Measurements from ENCODE around the gene RASA3.
"Not testable (repeated sequence)": the region's sequence is repeated elsewhere in the genome, so short reads cannot be mapped to it uniquely, and the experiment has no call there.

The RASA3 gene

DNA sequence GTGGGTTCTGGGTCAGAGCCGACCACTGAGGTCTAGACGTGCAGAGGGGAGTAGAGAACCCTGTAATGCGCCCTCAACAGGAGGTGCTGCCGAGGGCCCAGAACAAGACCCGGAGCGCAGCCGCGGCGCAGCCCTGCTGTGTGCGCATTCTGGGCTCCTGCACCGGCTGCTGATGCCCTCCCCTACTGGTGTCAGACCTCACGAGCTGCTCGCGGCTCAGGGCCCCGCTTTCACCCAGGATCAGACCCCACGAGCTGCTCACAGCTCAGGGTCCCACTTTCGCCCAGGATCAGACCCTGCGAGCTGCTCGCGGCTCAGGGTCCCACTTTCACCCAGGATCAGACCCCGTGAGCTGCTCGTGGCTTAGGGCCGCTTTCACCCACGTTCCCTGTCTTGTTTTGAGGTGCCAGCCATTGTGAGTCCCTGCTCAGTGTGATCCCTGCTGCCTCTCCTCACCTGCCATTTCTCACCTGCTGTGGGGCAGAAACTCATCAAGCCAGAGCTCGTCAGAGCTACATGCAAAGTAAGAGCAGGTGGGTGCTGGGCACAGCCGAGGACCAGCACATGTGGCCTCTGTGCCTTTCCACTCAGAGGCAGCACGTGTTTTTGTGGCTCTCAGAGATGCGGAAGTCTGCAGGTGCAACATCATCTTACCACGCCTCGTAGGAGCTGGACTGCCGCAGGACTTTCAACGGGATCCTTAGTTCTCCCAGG lies 111.5 kb downstream of the RASA3 start:
- DNase-seq (ENCODE audit: low read depth), result no peak

DNA sequence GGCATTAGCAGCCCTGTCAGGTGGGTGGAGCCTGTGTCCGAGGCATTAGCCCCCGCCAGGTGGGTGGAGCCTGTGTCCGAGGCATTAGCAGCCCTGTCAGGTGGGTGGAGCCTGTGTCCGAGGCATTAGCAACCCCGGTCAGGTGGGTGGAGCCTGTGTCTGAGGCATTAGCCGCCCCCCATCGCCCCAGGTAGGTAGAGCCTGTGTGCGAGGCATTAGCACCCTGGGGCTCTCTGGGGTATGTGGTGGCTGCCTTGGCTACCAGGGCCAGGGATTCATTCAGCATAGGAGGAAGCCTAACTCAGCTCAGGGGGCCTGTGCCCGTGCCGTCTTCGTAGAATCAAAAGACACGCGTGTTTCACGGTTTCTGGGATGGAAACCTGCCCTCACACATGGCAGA lies 112.3 kb downstream of the RASA3 start:
- DNase-seq (ENCODE audit: low read depth), result not testable (repeated sequence)

- no peak for DNase-seq (ENCODE audit: low read depth)
These were observed 113.1 kb downstream of the RASA3 start for GRCh38 chr13:114019367-114019766.

DNA sequence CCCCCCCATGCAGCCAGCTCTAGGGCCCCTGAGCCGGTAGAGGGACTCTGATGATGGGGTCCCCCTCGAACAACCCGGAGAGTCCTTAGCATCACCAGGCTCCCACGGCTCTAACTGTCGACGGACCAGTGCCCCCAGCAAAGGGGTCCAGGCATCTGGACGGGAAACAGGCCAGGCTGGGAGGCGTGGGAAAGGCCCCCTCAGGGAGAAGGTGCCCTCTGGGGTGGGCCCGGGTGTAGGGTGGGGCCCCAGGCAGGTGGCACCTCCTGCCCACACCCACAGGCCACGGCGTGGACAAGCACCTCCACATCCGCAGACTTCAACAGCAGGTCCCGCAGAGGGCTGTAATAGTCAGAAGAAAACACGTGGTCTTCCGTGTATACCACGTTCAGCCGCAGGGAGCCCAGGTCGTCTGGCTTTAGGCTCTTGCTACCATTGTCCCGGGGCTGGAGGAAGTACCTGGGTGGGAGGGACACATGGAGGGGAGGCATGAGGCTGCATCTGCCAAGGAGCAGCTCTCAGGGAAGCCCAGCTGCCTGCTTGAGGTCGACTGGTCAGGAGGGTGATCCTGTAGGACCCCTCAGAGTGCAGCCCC lies 113.9 kb downstream of the RASA3 start:
- DNase-seq (ENCODE audit: low read depth), result no peak

DNA sequence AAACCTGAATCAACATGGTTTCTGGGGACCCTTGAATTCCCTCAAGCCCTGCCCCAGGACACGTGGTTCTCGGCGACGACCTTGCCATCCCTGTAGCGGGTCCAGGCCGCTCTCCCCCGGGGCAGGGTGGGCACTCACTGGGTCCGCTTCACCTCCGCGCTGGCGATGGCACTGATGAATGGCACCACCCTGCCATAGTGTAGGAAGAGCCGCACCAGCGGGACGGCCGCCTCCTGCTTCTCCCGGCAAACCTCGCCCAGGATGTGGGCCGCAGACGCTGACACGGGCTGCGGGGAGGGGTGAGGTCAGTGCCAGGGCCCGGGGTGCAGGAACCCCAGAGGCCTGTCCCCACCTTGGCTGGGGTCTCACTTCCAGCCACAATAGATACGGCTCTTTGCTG lies 114.5 kb downstream of the RASA3 start:
- DNase-seq (ENCODE audit: low read depth), result no peak

DNA sequence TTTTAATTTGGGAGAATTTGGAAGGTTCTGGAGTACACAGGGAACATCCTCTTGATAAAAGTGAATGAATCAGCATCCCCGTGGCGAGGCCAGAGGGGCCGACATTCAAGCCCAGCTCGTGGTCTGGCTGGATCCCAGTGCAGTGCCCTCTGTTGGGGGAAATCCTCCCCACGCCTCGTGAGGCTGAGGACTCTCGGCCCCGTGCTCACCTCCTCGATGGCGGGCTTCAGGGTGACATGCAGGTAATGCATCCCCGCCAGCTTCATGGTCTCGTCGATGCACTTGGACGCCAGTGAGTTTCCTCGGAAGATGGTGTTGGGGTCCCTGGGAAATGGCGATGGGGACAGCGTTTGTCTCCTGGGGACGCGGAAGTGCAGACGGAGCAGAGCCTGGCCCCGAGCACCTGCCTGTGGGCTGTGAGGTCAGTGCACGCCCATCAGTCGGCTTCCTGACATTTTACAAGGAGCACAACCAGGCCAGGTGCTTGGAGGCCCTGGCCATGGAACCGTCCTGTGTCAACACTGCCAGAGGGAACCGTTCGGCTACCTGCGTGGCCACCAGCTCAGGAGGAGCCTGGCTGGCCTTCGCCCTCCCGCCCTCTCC lies 115.3 kb downstream of the RASA3 start:
- DNase-seq (ENCODE audit: low read depth), result no peak

DNA sequence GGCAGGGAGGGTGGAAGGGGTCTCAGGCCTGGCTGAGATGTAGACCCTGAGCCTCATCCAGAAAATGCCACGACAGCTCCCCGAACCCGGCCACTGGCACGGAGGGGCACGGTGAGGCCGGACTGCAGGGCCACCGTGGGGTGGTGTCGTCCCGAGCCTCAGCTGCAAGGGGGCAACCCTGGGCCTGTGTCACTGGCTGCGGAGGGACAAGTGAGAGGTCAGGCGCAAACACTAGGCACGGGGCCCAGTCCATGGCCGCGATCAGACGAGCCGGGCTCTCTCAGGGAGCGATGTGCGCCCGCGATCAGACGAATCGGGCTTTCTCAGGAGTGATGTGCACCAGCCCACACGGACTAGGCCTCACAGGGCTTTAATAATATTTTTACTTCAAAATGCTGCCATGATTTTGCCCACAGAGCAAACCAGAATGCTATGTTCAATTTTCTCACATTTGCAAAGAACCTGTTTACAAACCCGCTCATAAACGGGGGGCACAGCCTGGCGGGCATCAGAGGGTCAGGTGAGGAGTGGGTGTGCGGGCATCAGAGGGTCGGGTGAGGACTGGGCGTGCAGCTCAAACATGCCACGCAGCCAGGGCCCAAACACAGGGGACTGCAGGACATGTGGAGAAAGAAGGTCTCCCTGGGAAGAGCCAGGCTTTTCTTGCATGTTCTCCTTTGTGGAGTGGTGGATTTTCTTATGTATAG lies 115.9 kb downstream of the RASA3 start:
- no peak for DNase-seq (ENCODE audit: low read depth)

- DNase-seq (ENCODE audit: low read depth), result no peak
These were observed 116.5 kb downstream of the RASA3 start for GRCh38 chr13:114015969-114016295.

DNA sequence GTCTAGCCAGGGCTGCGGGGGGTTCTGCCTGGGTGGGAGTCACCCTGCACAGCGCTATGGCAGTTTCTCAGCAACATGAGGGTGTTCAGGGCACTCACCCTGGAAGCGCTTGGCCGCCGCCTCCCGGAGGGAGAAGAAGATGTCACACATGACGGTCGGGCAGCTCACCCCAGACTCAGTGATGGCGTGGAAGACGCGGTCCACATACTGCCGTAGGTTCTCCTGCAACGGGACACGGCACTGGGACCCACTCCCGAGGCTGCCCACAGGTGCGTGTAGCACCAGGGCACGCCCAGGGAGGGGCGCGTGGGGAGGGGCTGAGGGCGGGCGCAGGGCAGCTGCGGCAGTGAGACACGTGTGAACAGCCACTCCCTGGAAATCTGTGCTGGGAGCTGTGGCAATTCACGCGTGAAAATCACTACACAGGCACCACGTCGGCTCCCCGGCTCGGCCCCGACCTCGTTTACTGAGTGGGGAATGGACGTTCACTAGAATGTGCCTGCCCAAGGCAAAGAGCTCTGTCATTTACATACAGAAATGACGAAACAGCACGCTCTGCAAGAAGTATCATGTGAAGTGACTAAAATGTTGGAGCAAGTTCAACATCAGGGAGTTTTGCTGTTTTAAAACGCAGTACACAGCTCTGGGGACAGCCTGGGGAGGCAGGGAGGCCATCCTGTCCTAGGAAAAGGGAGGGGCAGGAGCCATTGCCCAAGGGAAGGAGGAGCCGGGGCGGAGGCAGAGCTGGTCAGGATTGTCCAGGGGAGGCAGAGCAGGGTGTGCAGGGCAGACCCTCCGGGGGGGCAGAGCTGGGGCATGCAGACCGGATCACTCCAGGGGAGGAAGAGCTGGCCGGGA lies 117.1 kb downstream of the RASA3 start:
- no peak for DNase-seq (ENCODE audit: low read depth)

GRCh38 chr13:114013952-114014629 lies 118.3 kb downstream of the RASA3 start:
- no peak for DNase-seq (ENCODE audit: low read depth)

DNA sequence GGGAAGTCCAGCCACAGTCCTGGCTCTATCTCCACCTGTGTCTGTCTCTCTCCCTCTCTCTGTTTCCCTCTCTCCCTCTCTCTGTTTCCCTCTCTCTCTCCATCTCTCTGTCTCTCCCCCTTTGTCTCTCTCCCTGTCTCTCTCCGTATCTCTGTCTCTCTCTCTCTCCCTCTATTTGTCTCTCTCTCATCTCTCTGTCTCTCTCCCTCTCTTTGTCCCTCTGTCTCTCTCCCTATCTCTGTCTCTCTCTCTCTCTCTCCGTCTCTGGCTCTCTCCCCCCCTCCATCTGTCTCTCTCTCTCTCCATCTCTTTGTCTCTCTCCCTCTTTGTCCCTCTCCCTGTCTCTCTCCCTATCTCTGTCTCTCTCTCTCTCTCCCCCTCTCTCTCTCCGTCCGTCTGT lies 119.1 kb downstream of the RASA3 start:
- no peak for DNase-seq (ENCODE audit: low read depth)

DNA sequence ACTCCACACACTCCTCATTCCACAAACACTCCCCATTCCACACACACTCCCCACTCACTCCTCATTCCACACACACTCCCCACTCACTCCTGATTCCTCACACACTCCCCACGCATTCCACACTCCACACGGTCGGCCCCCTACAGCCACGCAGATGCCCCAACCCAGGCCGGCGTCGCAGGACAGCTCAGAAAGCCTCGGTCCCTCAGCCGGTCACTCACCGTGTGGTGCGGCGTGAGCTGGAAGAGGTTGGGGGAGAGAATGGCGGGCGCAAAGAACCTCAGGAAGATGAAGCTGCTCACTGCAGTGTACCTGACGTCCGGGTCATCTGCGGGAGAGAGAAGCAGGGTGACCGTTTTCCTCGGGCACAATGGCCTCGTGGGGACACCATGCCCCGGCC lies 119.5 kb downstream of the RASA3 start:
- no peak for DNase-seq (ENCODE audit: low read depth)

GRCh38 chr13:114012141-114012540 lies 120.3 kb downstream of the RASA3 start:
- DNase-seq (ENCODE audit: low read depth), result no peak

GRCh38 chr13:114011226-114011625 lies 121.2 kb downstream of the RASA3 start:
- DNase-seq (ENCODE audit: low read depth), result no peak

GRCh38 chr13:114010401-114011101 lies 121.9 kb downstream of the RASA3 start:
- no peak for DNase-seq (ENCODE audit: low read depth)

DNA sequence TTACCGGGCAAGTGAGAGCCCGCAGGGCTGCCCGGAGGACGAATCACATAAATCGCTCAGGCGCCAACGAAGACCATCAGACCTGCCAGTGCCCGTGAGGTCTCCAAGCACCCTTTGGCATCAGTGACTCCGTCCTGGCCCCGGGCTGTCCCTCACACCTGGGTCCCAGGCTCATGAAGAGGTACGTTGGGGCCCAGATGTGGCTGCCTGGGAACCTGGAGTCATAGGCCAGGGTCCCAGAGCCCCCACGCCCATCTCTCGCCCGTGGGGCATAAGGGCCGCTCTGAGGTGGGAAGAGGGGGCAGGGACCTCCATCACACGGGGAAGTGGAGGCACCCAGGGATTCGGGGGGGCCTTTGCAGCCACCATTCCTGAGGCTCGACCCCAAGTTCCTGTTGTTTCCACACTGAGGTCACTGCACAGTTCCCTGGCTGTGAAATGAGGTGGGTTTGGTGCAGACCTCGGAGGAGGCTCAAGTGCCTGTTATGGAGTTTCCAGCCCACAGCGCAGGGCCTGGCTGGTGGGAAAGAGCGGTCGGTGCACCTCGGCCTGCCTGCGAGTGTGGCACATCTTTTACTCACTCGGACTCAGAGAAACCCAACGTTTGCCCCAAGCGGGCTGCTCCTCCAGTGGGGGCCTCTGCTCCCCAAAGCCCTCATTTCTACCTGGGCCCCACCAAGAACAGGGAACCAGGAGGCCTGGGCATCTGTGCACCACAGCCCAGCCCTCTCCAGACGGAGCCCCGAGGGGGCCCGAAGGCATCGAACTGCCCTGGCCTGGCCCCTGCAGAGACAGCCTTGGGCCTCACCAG lies 122.6 kb downstream of the RASA3 start:
- no peak for DNase-seq (ENCODE audit: low read depth)

DNA sequence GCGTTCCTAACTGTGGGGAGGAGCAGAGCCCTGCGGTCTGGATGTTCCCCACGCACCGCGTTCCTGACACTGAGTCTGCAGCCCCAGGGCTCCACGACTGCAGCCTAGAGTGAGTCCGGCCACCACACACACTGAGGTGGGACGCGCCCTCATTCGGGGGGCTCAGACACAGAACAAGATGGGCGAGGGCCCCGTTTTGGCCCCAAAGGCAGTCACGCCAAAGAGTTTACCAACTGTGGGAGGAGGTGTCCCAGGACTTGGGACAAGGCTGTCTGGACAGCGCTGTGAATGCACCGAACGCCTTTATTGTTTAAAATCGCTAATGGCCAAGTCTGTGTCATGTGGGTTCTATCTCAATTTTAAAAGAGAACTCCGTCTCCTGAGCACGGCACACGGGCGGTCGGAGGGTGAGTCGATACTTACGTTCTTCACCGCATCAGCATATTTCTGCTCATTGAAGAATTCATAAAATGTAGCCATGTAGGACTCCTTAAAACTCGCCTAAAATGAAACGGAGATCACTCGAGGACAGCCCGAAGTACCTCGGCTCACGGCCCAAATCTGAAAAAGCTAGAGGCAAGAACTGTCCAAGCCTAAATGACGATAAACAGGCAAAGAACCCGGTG lies 123.3 kb downstream of the RASA3 start:
- no peak for DNase-seq (ENCODE audit: low read depth)

DNA sequence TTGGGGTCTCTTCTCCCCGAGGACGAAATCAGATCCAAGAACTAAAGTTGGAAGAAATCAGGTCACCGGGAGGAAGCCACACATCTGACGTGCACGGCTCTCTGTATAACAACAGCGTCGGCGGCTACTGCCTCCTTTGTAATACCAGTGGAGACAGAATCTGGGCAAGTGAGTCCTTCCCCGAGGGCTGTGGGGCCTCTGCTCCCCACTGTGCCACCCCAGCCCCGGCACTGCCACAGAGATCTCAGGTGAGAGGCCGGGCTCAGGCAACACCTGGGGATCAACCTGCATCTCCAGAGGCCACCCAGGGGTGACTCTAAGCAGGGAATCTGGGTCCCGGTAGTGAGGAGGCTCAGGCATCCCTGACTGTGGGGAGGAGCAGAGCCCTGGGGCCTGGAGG lies 124.9 kb downstream of the RASA3 start:
- DNase-seq (ENCODE audit: low read depth), result no peak

DNA sequence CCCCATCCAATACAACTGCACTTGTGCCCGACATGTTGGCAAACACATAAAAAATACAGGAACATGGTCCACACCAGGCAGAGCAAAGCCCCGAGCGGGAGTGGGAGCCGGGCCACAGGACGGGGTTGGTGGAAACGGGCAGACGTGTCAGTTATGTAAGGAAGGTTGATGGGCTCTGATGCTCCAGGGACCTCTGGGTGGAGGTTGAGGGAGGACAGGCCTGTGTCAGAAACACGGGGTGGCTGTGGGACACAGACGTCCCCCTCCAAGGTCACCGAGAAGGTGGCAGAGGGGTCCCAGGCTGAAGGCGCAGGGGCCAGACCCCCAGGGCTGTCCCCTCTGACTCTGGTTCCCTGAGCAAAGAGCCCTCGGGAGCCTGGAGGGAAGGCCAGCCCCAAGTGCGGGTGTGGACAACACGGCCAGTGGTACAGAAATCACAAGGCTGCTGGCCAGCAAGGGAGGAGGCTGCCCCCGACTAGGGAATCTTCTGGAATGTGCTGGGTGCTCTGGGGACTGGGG lies 127.2 kb downstream of the RASA3 start:
- DNase-seq (ENCODE audit: low read depth), result no peak

All from HS-27A (cell line).